Stimulated activated CD8-positive, alpha-beta memory T cell treated with anti-CD3 and anti-CD28 coated beads, Interleukin-4, amount 100 ng/mL, for 48 hours (primary cell): ENCODE measurements around the gene FADS2.
"Not testable (repeated sequence)": the region's sequence is repeated elsewhere in the genome, so short reads cannot be mapped to it uniquely, and the experiment has no call there.

Source experiments
- DNase-seq: peaks from one replicate; pipeline ENCODE4 v3.0.0-alpha.2; 2020

FADS2 gene

GRCh38 chr11:61869708-61870451 lies 41.8 kb downstream of the FADS2 start:
- DNase-seq, result no peak

- no peak for DNase-seq
These were observed 42.5 kb downstream of the FADS2 start for GRCh38 chr11:61870541-61871031.

GRCh38 chr11:61871158-61871597 lies 43.1 kb downstream of the FADS2 start:
- peak; percentile 82 for DNase-seq

GRCh38 chr11:61872935-61873565 lies 45.0 kb downstream of the FADS2 start:
- DNase-seq, result no peak

- DNase-seq, result no peak
These were observed 45.7 kb downstream of the FADS2 start for GRCh38 chr11:61873588-61874376.

DNA sequence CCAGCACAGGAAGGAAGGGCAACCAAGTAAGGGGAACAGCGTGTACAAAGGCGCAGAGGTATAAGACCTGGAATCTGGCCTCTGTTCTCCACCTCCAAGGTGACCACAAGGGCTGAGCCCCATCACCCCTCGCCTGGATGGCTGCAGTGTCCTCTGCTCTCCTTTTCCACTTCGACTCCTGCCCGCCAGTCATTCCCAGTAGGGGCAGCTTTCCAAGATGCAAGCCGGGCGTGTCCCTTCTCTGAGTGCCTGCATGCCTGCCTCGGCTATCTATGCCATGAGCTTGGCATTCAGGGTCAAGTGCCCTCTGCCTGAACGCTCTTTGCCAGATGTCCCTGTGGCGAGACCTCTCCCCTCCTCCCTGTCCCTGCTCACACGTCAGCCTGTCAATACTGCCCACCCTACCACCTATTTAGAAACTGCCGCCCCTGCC lies 46.3 kb downstream of the FADS2 start:
- no peak for DNase-seq

- no peak for DNase-seq
These were observed 46.8 kb downstream of the FADS2 start for GRCh38 chr11:61874853-61875252.

DNA sequence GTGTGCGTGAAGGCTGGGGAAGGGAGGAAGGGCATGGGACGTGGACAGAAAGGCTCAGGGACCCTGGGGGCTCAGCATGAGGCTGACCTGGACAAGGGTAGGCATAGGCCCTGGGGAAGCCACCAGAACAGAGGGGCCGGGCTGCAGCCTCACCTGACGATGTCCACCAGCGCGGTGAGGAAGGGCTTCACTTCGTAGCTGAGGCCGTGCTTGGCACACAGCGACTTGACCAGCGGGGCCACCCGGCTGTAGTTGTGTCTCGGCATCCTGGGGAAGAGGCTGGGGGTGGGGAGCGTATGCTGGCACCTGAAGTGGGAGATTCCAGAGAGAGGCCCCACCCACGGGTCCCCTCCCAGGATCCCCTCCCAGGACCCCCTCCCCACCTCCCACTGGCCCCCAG lies 47.6 kb downstream of the FADS2 start:
- DNase-seq, result no peak

GRCh38 chr11:61879152-61879551 lies 51.1 kb downstream of the FADS2 start:
- DNase-seq, result no peak

DNA sequence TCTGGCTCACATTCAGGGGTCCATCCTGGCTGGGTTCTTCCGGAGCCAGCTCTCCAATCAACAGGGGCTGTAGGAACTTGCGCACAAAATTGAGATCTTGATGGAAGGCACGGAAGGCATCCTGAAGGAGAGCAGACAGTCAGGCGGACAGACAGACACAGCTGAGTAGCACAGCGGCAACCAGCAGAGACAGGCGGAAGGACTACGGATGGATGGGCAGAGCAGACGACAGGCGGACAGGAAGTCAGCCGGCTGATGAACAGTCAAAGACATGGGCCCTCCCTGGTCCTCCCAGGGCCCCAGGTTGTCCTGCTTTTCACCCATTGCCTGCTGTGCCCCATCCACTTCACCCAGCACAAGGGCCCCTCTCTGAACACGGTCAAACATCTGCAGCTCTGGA lies 51.9 kb downstream of the FADS2 start:
- DNase-seq, result no peak

GRCh38 chr11:61880454-61880853 lies 52.4 kb downstream of the FADS2 start:
- DNase-seq, result no peak

GRCh38 chr11:61881397-61881796 lies 53.3 kb downstream of the FADS2 start:
- DNase-seq, result no peak

DNA sequence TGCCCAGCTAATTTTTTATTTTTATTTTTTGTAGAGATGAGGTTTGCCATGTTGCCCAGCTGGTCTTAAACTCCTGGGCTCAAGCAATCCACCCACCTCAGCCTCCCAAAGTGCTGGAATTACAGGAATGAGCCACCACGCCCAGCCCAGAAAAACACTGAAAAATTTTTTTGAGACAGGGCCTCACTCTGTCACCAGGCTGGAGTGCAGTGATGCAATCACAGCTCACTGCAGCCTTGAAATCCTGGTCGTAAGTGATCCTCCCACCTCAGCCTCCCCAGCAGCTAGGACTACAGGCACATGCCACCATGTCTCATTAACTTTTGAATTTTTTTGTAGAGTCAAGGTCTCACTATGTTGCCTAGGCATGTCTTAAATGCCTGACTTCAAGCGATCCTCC lies 54.2 kb downstream of the FADS2 start:
- not testable (repeated sequence) for DNase-seq

- DNase-seq, result no peak
These were observed 54.8 kb downstream of the FADS2 start for GRCh38 chr11:61882879-61883278.

- DNase-seq, result no peak
These were observed 55.2 kb downstream of the FADS2 start for GRCh38 chr11:61883327-61883726.

DNA sequence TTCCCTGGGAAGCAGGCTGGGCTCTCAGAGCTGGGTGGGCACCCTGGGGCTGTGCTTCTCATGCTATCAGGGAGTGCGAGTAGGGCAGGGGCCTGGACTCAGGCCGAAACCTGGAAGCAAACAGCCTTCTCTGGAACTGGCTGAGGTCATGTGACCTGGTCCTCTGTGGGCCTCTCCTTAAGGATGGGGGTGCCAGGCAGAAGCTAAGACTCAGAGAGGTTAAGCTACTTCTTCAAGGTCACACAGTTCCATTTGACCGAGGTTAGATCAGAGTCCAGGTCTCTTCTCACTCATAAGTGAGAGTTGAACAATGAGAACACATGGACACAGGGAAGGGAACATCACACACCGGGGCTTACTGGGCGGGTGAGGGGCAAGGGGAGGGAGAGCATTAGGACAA lies 55.8 kb downstream of the FADS2 start:
- no peak for DNase-seq

- no peak for DNase-seq
These were observed 57.2 kb downstream of the FADS2 start for GRCh38 chr11:61885166-61885778.

- no peak for DNase-seq
These were observed 57.9 kb downstream of the FADS2 start for GRCh38 chr11:61885784-61886580.

GRCh38 chr11:61886643-61887042 lies 58.5 kb downstream of the FADS2 start:
- no peak for DNase-seq

DNA sequence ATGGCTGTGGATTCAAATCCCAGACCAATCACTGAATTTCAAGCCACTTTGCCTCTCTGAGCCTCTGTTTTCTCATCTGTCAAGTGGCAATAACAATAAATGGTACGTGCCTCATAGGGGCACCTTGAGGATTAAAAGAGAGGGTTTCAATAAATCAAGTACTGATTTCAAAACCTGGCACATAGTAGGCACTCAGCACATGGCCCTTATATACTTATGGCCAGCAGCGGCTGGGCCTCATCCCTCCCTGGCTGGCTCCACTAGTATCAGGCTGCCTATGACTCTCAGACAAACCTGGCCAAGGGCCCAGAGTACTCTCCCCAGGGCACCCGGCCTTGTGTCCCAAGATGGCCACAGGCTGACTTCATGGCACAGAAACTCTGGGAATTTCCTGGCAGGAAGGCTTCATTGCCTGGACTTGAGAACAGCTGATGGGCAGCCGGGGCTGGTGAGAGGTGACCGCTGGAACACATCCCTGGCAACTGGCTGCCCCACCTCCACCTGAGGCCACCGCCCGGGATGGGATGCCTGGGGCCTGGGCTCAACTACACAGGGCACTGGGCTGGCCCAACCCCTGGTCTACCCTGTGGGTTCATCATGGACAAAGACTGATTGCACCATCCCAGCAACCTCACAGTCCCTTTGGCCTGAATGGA lies 59.9 kb downstream of the FADS2 start:
- DNase-seq, result no peak

- no peak for DNase-seq
These were observed 60.5 kb downstream of the FADS2 start for GRCh38 chr11:61888590-61888989.

GRCh38 chr11:61889831-61890230 lies 61.7 kb downstream of the FADS2 start:
- DNase-seq, result no peak
